ENCODE measurements around the gene TOX2.

GRCh38 chr20:43987531-43987930, 72.9 kb downstream of the TOX2 start:
- TF ChIP-seq CTCF (IDR thresholded peaks at IDR 0.05; ENCODE audit: low read depth, low read length) (no peak), EZH2phosphoT487 (IDR thresholded peaks at IDR 0.05; ENCODE audit: low read depth) (no peak)
